ENCODE data around the gene STXBP1. TPM values are rescaled to one million over a fixed set of nuclear protein-coding genes. Genes with fewer than 3 reads are reported as not detected.
A peak's percentile ranks its signal among the peaks of the same experiment; 100 is the strongest.
"Not testable (repeated sequence)": the region's sequence is repeated elsewhere in the genome, so short reads cannot be mapped to it uniquely, and the experiment has no call there.

STXBP1 gene
- total and polyA plus RNA-seq, 9 of the 15 experiments (the other 6 are each of a cell fraction or from before 2014, with no cell fraction given): 4.6 to 35.1 (median 9.7) TPM

DNA sequence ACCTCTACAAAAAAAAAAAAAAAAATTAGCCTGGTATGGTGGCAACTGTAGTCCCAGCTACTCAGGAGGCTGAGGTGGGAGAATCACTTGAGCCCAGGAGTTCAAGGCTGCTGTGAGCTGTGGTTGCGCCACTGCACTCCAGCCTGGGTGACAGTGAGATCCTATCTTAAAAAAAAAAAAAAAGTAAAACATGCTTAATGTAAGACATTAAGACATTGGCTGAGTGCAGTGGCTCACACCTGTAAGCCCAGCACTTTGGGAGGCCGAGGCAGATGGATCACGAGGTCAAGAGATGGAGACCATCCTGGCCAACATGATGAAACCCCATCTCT lies 27.6 kb upstream of the STXBP1 start:
- H3K4me3 ChIP-seq; H3K4me2 ChIP-seq (ENCODE audit: insufficient read depth, low read length); H2AFZ ChIP-seq (ENCODE audit: low read depth, low read length); intact Hi-C loops (cut with micrococcal nuclease); H3K36me3 ChIP-seq (ENCODE audit: control insufficient read depth, insufficient read depth, low read length); ATAC-seq; H3K79me2 ChIP-seq (ENCODE audit: control insufficient read depth, insufficient read depth, low read length); H4K20me1 ChIP-seq (replicated peaks; ENCODE audit: control insufficient read depth, insufficient read depth, low read length); H3K9me3 ChIP-seq (replicated peaks; ENCODE audit: control insufficient read depth, insufficient read depth, low read depth, low read length); FAIRE-seq; H3K27ac ChIP-seq (ENCODE audit: extremely low read depth, low read depth, low read length); BruUV-seq (replicated peaks); H3K9ac ChIP-seq (ENCODE audit: insufficient read depth in 1 of 2, low read depth in 2 of 2, low read length in 2 of 2); H3K9me1 ChIP-seq (ENCODE audit: control insufficient read depth, insufficient read depth, low read length); DNase-seq (ENCODE audit: extremely low read depth in 1 of 4, low spot score in 3 of 4); H3K27me3 ChIP-seq (ENCODE audit: control insufficient read depth in 2 of 2, insufficient read depth in 2 of 2, low read length in 2 of 2): not testable (repeated sequence)
- ChIA-PET CTCF (ENCODE audit: low intra/inter-chr PET ratio) (interaction anchor here (5.3 kb wide), 1 partner anchor 80 kb away, joined by 50 read pairs; no protein-coding TSS in a partner anchor), POLR2A (interaction anchor here (1.3 to 1.5 kb wide), 2 partner anchors 10 to 76 kb away, joined by 3 read pairs; no protein-coding TSS in a partner anchor)
- H3K4me1 ChIP-seq (replicated peaks in 1 of 2; ENCODE audit: control insufficient read depth in 2 of 2, insufficient read depth in 2 of 2, low read length in 2 of 2): peaks cover 6 to 15% of the 10 kb centered on the region in 2 experiments; a peak in 4 of 5 replicates
- WGBS (ENCODE audit: insufficient coverage, low coverage, missing lambda C conversion rate): 50% methylated on average over 3 of the region's 3 CpGs
- TF ChIP-seq, protein P1, sequence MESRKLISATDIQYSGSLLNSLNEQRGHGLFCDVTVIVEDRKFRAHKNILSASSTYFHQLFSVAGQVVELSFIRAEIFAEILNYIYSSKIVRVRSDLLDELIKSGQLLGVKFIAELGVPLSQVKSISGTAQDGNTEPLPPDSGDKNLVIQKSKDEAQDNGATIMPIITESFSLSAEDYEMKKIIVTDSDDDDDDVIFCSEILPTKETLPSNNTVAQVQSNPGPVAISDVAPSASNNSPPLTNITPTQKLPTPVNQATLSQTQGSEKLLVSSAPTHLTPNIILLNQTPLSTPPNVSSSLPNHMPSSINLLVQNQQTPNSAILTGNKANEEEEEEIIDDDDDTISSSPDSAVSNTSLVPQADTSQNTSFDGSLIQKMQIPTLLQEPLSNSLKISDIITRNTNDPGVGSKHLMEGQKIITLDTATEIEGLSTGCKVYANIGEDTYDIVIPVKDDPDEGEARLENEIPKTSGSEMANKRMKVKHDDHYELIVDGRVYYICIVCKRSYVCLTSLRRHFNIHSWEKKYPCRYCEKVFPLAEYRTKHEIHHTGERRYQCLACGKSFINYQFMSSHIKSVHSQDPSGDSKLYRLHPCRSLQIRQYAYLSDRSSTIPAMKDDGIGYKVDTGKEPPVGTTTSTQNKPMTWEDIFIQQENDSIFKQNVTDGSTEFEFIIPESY (CRISPR knock-in tag; IDR thresholded peaks at IDR 0.05): peak; percentile 88
- TF ChIP-seq CEBPB (tag; IDR thresholded peaks at IDR 0.05): peak; percentile 78
- in situ Hi-C loops (cut with MboI): loop anchor here (10.0 kb wide), 1 partner anchor 380 kb away; no protein-coding TSS in a partner anchor

Data from K562 (cell line).